Activated CD4-positive, alpha-beta T cell treated with anti-CD3 and anti-CD28 coated beads for 4 hours (primary cell): Measurements from ENCODE around the gene GALNT7.
"Not testable (repeated sequence)": the region's sequence is repeated elsewhere in the genome, so short reads cannot be mapped to it uniquely, and the experiment has no call there.

Source experiments
- DNase-seq, 2 donors: peaks; one replicate each; pipeline ENCODE4 v3.0.0-alpha.2; 2020

The GALNT7 gene

DNA sequence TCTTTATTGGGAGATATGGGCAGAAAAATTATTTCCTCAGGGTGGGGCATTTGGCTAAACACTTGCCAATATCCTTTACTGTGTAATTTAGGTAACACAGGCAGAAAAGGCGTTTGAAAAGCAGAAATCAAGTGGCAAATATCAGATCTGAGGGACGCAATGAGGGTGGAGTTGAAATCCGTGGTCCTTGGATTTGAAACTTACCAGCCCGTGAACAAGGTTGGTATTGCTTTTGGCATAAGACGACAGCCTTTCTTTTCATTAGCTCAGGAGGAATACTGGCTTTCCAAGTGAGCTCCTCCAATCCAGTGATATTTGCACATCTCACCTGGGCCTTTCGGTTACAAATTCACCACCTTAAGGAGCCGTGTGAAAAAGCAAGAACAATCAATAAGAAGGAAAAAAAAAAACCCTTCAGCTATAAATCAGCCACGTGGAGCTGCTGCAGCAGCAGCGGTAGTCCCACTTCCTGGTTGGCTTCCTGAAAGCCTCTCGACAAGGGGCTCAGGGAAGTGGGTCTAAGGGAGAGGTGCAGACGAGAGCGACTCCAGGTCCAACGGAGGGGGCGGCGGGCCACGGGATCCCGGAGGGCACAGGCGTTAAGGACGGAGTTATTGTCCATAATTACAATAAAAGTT is 734 bp upstream of the GALNT7 start:
- peak; percentile 6 to 20 for DNase-seq

DNA sequence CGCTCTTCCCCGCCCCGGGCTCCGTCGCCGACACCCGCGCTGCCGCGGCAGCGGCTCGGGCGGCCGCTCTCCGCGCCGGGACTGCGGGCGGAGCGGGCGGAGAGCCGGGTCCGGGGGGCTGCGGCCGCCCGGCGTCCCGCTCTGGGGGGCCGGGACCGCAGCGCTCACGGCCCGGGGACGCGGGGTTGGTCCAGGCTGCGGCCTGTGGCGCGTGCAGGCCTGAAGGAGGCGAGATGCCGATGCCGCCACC is 492 bp downstream of the GALNT7 start:
- DNase-seq, result no peak

DNA sequence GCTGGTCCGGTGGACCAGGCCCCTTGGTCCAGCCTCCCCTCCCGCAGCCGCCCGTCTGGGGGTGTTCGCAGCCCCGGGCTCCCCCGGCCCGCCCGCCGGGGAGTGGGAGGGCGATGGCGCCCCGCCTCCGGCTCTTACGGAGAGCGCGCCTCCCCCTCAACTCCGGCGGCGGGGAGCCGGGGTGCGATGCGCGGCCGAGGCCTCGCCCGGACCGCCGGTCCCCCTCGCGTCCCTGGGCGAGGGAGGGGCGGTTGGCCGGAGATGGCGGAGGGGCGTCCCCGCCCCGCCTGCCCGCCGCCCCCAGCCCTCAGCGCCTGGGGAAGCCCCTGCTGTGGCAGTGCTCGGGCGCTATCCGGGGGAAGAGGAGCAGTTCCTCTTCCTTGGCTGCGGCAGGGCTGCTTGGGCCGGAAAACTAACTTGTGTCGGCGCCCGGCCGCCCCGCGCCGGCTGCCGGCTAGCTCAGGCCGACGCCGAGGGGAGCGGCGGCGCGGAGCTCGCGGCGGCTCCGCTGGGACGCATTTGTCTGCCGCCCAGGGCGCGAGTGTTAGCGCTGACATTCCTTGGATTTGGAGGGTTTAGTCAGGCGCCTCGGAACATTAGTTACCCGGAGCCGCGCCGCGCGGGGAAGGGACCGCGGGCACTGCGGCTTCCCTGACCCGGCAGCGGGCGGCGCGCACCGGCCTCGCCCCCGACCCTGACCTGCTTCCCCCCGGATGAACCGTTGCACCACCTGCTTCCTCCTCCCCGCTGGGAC is 994 bp downstream of the GALNT7 start:
- peak; percentile 47 to 62 for DNase-seq

DNA sequence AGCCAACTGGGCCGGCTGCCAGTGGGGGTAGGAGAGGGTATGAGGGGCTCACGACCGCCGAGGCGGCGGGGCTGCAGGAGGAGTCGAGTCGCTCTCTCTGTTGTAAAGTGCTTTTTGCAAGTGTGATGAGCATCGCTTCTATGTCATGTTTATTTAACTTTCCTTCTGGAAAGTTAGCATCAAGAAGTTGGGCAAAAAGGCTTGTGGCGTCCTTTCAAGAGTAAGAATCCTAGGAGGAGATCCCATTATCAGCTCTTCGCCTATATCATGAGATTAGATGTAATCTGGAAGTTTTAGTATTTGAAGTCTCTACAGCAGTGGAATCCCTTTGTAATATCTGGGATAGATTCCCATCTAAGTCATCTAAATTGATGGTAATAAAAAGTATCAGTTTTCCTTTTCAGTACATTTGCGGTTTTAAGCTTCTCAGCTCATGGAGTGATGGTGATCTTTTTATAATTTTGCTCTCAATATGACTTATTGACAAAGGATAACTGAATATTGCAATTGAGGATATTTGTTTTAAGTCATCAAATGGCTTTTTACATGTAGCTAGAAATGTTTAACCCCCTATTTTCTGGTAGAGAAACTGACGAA is 1.7 kb downstream of the GALNT7 start:
- no peak for DNase-seq

DNA sequence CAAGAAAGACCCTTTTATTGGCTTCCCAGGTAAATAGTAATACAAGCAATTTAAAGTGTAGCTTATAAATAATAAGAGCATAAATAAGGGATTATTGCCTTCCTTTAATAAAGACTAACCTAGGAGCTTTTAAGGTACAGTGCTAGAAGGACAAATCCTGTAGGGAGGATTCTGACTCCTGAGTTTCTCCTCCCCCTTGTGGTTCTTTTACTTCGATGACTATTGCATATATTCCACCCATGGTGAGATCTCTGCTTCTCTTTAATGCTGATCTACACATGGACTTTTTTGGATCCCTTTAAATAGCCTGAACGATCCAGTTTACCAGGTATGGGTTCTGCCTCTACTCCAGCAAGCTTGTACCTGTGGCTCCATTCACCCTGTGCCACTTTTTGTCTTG is 2.5 kb downstream of the GALNT7 start:
- no peak for DNase-seq

DNA sequence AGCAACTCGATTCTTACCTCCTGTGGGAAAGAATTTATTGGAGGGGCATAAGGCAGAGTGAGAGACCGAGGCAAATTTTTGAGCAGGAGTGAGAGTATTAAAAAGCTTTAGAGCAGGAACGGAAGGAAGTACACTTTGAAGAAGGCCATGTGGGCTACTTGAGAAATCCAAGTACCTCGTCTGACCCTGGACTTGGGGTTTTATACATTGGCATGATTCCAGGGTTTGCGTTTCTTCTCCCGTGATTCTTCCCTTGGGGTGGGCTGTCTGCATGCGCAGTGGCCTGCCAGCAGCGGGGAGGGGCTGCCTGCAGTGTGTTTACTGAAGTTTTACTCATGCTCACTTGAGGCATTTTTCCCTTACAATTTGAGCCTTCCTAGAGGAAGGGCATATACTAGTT is 3.4 kb downstream of the GALNT7 start:
- no peak for DNase-seq

DNA sequence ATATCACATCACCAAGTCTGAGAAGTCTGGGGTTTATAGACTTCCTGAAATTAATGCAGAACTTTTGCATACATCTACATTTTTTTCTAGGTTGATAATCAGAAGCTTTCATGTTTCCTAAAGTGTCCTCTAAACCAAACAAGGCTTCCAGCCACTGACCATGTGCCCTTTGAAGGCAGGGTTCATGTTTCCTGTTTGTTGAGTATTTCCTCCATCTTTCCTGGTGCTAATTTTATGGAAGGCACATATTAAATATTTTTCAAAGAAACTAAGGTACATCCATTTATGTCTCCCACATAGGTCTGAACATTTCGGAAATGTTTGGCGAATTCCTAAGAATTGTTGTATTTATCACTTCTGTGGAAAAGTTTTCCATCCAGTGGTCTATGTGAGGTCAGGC is 5.6 kb downstream of the GALNT7 start:
- no peak for DNase-seq

DNA sequence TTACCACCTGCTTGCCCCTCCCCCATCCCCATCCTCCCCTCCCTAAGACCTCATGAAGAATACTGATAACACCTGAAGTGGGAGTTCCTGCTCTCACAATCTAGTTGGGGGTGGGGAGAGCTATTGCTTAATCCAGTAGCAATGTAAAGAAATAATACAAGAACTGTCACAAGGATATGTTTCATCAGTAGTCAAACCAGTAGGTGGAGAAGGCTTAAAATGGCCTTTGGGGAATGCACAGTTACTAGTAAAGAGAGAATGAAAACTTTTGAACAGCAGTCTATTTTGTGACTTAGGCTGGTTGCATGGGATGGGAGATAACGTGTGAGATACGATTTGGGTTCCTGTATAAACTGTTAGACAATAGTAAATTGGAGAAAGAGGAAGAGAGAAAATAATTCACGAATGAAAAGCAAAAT is 6.0 kb downstream of the GALNT7 start:
- DNase-seq, result no peak

DNA sequence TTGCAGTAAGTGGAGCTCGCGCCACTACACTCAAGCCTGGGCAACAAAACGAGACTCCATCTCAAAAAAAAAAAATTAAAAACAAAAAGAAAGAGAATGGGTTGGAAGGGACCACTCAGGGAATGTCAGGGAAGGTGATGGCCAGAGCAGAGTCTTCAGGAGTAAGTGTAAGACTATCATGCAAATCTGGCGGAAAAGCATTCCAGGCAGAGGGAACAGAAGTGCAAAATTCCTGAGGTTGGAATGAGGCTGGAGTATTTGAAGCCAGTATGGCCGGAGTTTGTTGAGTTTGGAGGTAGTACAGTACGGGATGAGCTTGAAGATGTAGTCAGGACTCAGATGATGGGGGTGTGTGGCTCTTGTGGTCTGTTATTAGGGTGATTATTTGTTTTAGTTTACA is 7.4 kb downstream of the GALNT7 start:
- DNase-seq, result no peak

DNA sequence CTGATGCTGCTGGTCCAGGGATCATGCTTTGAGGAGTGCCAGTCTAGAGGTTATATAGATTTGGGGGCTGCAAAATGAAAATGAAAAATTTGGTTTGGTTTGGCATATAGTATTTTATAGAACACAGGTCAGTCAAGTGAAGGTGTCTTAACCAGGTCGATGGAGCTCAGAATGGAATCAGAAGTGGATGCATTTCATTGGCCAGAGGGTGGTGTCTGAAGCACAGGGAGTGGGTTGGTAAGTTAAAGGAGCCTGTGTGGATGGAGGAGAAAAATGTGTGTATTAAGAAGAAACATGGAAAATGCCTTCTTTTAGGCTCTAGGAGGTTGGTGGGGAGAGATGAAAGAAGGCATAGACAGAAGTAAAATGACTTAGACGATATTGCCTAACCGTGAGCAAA is 8.6 kb downstream of the GALNT7 start:
- DNase-seq, result no peak

DNA sequence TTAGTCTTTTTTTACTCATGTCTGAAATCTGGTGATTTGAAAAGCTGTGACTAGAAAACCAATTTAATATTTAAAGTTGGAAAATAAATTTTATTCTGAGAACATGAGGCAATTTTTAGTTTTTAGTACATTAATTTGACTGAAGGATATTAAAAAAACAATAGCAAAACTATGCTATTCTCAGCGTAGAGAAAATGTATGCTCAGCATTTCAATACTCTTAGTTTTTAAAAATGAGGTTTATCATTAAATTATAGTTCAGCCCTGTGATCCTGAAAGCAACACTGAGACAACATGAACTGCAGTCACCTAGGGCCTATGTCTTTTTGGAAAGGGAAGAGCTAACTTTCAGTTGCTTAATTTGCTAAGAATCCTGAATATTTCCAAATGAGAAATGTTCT is 9.5 kb downstream of the GALNT7 start:
- DNase-seq, result no peak

DNA sequence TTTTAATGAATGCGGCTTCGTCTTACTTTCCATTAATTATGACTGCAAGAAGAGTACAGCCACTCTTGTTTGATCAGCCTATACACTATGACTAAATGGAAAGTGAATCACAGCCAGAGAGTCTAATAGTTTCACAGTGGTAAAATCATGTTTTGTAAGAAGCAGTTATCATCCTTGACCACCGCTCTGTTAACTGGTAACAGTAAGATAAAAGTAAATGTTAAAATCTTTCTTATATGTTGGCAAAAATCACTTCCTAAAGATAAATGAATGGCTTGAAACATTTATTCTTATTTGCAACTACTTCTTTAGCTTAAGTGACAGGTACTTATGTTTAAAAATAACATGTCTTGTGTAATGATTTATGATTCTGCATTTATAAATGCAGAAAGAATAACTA is 13.2 kb downstream of the GALNT7 start:
- no peak for DNase-seq

DNA sequence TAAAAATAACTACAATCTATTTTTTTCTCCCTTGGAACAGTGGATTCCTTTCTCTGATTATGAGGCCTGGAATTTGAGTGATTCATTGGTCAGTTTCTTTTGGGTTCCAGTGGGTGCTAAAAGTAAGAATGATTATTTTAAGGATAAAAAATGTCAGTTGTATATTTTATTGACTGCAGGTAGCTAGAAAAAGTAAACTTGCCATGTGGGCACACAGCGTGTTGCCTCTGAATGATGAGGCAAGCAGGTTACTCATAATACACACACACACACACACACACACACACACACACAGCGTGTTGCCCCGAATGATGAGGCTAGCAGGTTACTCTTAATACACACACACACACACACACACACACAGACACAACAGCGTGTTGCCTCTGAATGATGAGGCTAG is 13.8 kb downstream of the GALNT7 start:
- DNase-seq, result no peak

DNA sequence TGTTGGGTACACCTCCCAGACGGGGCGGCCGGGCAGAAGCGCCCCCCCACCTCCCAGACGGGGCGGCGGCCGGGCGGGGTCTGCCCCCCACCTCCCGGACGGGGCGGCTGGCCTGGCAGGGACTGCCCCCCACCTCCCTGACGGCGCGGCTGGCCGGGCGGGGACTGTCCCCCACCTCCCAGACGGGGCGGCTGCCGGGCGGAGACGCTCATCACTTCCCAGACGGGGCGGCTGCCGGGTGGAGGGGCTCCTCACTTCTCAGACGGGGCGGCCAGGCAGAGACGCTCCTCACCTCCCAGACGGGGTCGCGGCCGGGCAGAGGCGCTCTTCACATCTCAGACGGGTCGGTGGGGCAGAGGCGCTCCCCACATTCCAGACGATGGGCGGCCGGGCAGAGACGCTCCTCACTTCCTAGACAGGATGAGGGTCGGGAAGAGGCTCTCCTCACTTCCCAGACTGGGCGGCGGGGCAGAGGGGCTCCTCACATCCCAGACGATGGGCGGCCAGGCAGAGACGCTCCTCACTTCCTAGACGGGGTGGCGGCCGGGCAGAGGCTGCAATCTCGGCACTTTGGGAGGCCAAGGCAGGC is 15.1 kb downstream of the GALNT7 start:
- DNase-seq, result not testable (repeated sequence)

DNA sequence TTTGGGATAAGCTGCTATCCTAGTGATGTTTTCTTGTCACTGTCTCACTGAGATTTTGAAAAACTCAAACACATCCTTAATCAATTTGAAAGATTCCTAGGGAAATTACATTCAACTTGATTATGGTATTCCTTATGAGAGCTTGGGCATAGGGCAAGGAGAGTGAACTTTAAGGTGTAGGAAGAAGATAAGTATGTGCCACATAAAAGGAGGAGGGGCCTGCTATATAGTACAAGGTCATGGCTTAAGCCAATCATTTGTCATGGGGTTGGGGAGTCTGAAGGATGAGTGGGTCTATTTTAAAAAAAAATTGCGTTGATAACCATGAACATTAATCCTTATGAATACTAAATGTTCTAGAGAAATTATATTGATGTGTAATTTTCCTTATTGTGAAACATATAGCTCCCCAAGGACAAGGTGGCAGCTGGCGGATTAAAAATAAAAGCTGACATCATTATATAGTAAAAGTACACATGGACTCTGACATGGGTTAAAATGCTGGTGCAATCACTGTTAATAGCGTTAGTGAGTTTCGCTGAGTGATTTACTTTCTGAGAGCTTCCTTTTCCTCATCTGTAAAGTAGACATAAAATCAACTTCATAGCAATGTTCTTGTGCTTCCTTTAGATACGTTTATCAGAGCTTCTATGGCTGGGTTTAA is 17.4 kb downstream of the GALNT7 start:
- DNase-seq, result no peak

DNA sequence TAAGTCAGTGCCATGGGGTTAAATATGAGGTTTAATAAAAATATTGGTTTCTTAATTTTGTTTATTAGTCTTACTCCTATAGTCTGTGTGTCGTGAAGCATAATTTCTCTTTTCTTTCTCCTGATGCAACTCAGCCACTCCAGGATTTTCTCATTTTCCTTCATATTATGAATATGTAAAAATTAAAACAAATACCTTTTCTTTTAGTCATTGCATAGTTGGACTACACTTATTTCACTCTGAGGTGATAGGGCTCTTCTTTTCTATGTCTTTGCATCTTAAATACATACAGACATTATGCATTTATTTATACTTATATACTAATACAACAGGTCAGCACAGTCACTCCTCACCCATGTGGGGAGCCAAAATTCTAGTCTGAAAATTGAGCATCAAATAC is 19.1 kb downstream of the GALNT7 start:
- DNase-seq, result no peak

DNA sequence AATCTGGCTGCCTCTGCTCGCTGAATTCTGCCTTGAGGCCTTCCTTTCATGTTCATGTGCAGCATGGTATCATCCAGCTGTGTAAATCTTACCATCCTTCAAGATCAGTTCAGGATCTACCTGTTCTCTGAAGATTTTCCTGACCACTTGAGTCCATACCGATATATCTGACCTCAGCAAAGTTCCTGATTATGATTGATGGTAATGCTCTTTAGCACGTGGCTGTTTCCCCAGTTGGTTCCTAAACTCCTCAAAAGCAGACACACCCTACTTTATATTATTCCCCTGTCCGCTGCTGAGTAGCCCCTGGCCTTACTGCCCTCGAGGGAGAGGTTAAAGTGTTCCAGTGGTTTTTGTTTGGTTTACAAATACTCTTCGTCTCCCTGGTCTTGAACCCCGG is 20.0 kb downstream of the GALNT7 start:
- DNase-seq, result no peak

DNA sequence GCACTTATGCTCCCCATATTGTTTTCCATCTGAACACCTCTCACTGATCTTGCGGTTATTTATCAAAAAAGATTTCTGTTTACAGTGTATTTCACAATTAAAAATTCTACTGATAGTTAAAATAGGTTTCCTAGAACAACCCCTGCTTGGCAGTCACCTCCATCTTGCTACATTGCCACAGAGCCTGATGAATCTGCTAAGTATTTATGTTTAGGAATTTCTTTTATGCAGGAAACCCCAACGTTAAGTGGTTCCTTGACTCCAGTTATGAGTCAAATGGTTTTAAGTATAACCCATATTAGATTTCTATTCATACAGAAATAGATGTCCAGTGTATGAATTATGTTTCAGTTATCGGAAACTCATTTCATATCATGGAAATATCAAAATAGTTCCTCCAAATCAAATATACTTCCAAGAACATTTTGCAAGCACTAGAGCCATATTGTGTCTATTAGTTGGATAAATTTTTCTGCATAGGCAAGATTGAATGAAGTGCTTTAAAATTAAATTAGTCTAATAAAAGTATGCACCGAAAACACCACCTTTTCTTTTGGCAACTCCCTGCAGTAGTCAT is 20.6 kb downstream of the GALNT7 start:
- DNase-seq, result no peak

DNA sequence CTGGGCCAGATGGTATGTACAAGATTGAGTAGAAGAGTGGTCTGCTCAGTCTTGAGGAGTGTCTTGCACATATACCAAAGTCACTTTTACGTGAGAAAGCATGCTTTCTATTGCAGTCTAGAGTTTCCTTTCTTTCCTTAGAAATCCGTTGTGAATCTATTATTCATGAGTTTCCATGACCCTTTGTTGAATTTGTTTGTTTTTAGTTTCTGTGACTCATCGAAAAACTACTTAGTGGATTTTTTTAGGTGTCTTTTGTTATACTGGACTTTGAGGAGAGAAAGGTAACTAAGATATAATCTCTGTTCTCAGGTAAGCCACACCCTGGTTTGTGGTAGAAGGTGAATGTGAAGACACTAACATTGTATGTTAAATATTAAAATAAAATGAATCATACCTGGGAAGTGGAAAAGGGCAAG is 23.0 kb downstream of the GALNT7 start:
- DNase-seq, result no peak

DNA sequence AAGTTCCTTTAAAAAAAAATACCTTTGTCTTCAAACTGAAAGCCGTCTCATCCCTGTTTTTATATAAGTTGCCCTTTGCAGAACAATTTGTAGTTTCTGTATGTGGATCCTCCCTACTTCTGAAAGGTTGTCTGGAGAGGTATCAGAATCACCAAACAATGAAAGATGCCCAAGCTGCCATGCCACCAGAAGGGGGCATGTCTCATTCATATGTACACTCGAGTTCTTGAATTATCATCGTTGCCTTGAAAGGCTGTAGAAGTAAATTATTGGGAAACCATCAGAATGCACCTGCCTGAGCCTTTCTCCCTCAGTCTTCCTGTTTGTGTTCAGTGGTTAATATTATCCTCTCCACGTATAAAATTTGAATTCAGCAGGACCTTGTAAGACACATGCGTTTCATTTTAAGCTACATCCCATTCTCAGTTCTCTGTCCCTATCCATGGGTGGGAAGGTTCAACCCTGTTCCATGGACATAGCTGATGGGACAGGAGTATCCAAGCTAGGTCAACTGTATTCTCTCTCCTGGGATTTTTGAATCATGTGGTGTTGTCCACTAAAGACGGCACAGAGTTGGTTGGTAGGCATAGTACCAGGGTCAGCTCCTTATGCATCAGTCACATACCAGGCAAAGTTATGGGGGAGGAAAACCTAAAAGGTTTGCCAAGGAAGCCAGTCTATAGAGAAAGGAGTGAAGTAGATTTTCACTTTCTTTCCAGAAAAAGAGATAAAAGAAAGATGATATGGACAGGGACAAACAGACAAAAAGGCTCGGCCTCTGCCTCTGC is 24.0 kb downstream of the GALNT7 start:
- no peak for DNase-seq

DNA sequence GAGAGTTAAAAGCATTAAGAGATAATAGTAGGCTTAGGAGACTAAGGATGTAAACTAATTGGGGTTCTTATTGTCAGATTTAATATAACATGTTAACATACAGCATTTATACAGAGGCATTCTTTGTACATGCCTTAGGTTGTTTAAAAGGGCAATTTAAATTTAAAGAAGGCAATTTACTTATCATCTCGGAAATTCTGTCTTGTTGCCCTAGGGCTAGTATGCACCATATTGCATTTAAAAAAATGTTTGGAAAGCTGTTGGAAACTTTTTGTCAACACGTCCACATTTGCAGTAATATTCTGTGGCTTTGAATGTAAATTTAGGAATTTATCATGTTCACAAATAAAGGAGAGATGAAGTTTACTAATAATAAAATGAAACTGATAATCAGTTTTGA is 25.5 kb downstream of the GALNT7 start:
- no peak for DNase-seq

DNA sequence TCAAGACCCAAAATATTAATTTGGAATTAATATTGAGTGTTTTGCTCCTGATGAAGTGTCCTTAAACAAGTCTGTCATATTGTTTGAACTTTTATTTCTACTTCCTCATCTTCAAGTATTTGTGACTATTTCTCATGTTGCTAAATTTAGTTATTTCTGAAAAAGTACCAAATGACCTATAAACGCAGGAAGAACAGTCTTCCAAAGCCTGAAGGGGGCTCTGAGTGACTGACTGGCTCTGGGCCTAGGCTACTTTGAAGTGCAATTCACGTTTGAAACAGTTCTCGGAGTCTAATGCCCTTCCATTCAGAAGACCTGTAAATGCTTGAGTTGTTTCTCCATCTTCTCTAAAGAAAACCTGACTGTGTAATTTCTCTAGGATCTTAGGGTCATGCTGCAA is 26.5 kb downstream of the GALNT7 start:
- no peak for DNase-seq

DNA sequence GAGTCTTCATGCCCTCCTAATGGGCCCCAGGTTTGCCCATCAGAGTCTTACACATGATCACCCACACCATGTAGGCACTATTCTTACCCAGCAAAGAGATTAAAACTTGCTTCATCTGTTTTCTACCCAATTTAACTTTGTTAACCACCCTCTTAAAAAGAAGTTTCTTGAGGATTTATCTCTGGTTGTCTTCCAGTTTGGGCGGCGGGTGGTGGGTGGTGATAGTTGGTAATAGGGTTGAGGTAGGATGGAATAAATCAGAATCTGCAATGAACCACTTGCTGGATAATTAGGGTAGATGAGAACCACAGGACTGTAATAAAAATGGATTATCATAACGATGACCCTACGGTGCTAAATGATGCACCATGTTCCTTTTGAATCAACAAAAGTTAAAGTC is 30.9 kb downstream of the GALNT7 start:
- no peak for DNase-seq
